IMR-90 (cell line): Measurements from ENCODE around the gene SEPSECS. TPM values are rescaled to one million over a fixed set of nuclear protein-coding genes. Genes with fewer than 3 reads are reported as not detected.

Experiments used
- polyA plus RNA-seq, 3 experiments: library from polyadenylated mRNA; depleted of rRNA; stranded (reverse); fragments of >200 nt; gene quantifications; 2 replicates each; pipeline ENCODE4 v1.2.3, GENCODE V29; 2012; ENCODE audit warnings: low replicate concordance in 1 of 3
- total RNA-seq: library from RNA; depleted of rRNA; stranded (reverse); fragments of >200 nt; gene quantifications from 2 replicates; pipeline ENCODE4 v1.2.3, GENCODE V29; 2012; rRNA removed

SEPSECS gene
- total and polyA plus RNA-seq, 2 of the 4 experiments (the other 2 are of a cell fraction), result 1.7 to 5.0 TPM

Other genes starting within 250 kb of the SEPSECS start
- gene CCDC149, start 247.4 kb downstream of the SEPSECS start, total RNA-seq, result 7.0 and 8.3 TPM in 2 replicates
- gene CCDC149, start 247.4 kb downstream of the SEPSECS start, polyA plus RNA-seq (2012; rRNA removed), result 4.8 and 6.7 TPM in 2 replicates
- not detected in 2 replicates for gene LGI2, start 129.5 kb downstream of the SEPSECS start, total RNA-seq
- not detected in 2 replicates for gene LGI2, start 129.5 kb downstream of the SEPSECS start, polyA plus RNA-seq (2012; rRNA removed)
- 6.5 and 25.3 TPM in 2 replicates for gene PI4K2B, start 73.6 kb upstream of the SEPSECS start, total RNA-seq
- gene PI4K2B, start 73.6 kb upstream of the SEPSECS start, polyA plus RNA-seq (2012; rRNA removed), result 6.5 and 7.6 TPM in 2 replicates
- gene ZCCHC4, start 152.3 kb upstream of the SEPSECS start, total RNA-seq, result 8.1 and 11.7 TPM in 2 replicates
- gene ZCCHC4, start 152.3 kb upstream of the SEPSECS start, polyA plus RNA-seq (2012; rRNA removed), result 6.2 and 7.9 TPM in 2 replicates
- gene ANAPC4, start 216.8 kb upstream of the SEPSECS start, total RNA-seq, result 18.3 and 23.3 TPM in 2 replicates
- 9.6 and 12.4 TPM in 2 replicates for gene ANAPC4, start 216.8 kb upstream of the SEPSECS start, polyA plus RNA-seq (2012; rRNA removed)